K562 (cell line): ENCODE results near the gene TMEM176B. TPM values are rescaled to one million over a fixed set of nuclear protein-coding genes. Genes with fewer than 3 reads are reported as not detected.

ENCODE experiments used
- ATAC-seq: fragments of 200-7000 bp; cut with Tn5 transposase; 3 replicates; pipeline ENCODE4 v1.9.1; 2020; ENCODE audit warnings: moderate library complexity
- BruUV-seq: library from RNA; stranded (reverse); fragments of 400-500 nt; replicated peaks from 2 replicates; lab custom pipeline; 2021; lab: Mats Ljungman, UMichigan
- CTCF ChIA-PET: fragments of 300-600 bp; formaldehyde crosslinking; extraction: SDS; loops from one replicate; lab custom pipeline; 2021; ENCODE audit warnings: low intra/inter-chr PET ratio; lab: Yijun Ruan, JAX
- POLR2A ChIA-PET: fragments of 300-600, 350-650 bp; sonication (Branson Sonifier 250); formaldehyde crosslinking; extraction: SDS; loops from one replicate; lab custom pipeline; 2021; ENCODE audit warnings: antibody characterized with exemption, inconsistent platforms; lab: Yijun Ruan, JAX
- DNase-seq, 4 experiments: peaks; one replicate each; pipeline versions ENCODE4 v3.0.0 to v3.0.0-alpha.2; 2011 to 2018; ENCODE audit warnings: low spot score in 3 of 4, mixed read lengths in 3 of 4; ENCODE audit errors: extremely low read depth in 1 of 4
- FAIRE-seq: peaks from 2 replicates; lab custom pipeline; 2011; peaks lifted over from hg19 to GRCh38; lab: Jason Lieb, UNC
- H2AFZ ChIP-seq: 2 replicates; pipeline ENCODE4 v1.6.0; 2011; ENCODE audit warnings: low read depth, low read length, control low read depth, inconsistent platforms
- H3K27ac ChIP-seq: fragments of 200-600 bp; 3 replicates; pipeline ENCODE4 v1.8.0; 2011; ENCODE audit warnings: low read depth, mild to moderate bottlenecking, control low read depth, inconsistent platforms, low read length, moderate library complexity, mixed read lengths; ENCODE audit errors: extremely low read depth
- H3K27me3 ChIP-seq, 2 experiments: fragments of 300-600 bp in 1 of 2; 2 replicates in 1 of 2; 3 replicates in 1 of 2; pipeline versions ENCODE4 v1.6.0 to v1.8.0; 2011; ENCODE audit warnings: inconsistent platforms in 2 of 2, low read length in 2 of 2, mild to moderate bottlenecking in 1 of 2, mixed read lengths in 1 of 2, moderate library complexity in 1 of 2; ENCODE audit not compliant: control insufficient read depth in 2 of 2, insufficient read depth in 2 of 2
- H3K36me3 ChIP-seq: fragments of 300-600 bp; 3 replicates; pipeline ENCODE4 v1.8.0; 2011; ENCODE audit warnings: mild to moderate bottlenecking, low read length, inconsistent platforms; ENCODE audit not compliant: control insufficient read depth, insufficient read depth
- H3K4me1 ChIP-seq, 2 experiments: fragments of 200-600 bp in 1 of 2; replicated peaks in 1 of 2; 2 replicates in 1 of 2; 3 replicates in 1 of 2; pipeline versions ENCODE4 v1.5.1 to v1.8.0; 2011; ENCODE audit warnings: inconsistent platforms in 2 of 2, low read length in 2 of 2, mild to moderate bottlenecking in 1 of 2, mixed read lengths in 1 of 2, moderate library complexity in 1 of 2; ENCODE audit not compliant: control insufficient read depth in 2 of 2, insufficient read depth in 2 of 2
- H3K4me2 ChIP-seq: 2 replicates; pipeline ENCODE4 v1.6.1; 2011; ENCODE audit warnings: low read length, control low read depth, inconsistent platforms, mixed read lengths; ENCODE audit not compliant: insufficient read depth
- H3K4me3 ChIP-seq: fragments of 200-600 bp; sonication (generic), shearing (Covaris generic); 2 replicates; pipeline ENCODE4 v1.5.1; 2016; ENCODE audit warnings: control low read depth, inconsistent platforms
- H3K79me2 ChIP-seq: fragments of 200-600 bp; 3 replicates; pipeline ENCODE4 v1.8.0; 2011; ENCODE audit warnings: low read length, inconsistent platforms; ENCODE audit not compliant: control insufficient read depth, insufficient read depth
- H3K9ac ChIP-seq, 2 experiments: 2 replicates each; pipeline versions ENCODE4 v1.6.0 to v1.6.1; 2011; ENCODE audit warnings: low read depth in 2 of 2, low read length in 2 of 2, control low read depth in 1 of 2, inconsistent platforms in 1 of 2, mild to moderate bottlenecking in 1 of 2, mixed read lengths in 1 of 2; ENCODE audit not compliant: insufficient read depth in 1 of 2
- H3K9me1 ChIP-seq: one replicate; pipeline ENCODE4 v1.6.0; 2011; ENCODE audit warnings: inconsistent platforms, mild to moderate bottlenecking, low read length, moderate library complexity; ENCODE audit not compliant: control insufficient read depth, insufficient read depth
- H3K9me3 ChIP-seq: replicated peaks from 2 replicates; pipeline ENCODE4 v1.5.1; 2011; ENCODE audit warnings: low read depth, low read length, inconsistent platforms; ENCODE audit not compliant: control insufficient read depth, insufficient read depth
- H4K20me1 ChIP-seq: replicated peaks from 2 replicates; pipeline ENCODE4 v1.6.1; 2011; ENCODE audit warnings: low read length, inconsistent platforms, mixed read lengths; ENCODE audit not compliant: control insufficient read depth, insufficient read depth
- ATF7 ChIP-seq: fragments of 450-650 bp; IDR thresholded peaks from 2 replicates; pipeline ENCODE4 v1.7.1; 2014; ENCODE audit warnings: mild to moderate bottlenecking, moderate library complexity
- CBX1 ChIP-seq: sonication (generic); IDR thresholded peaks from 2 replicates; pipeline ENCODE4 v1.6.1; 2016; ENCODE audit warnings: antibody characterized with exemption, low read depth, mild to moderate bottlenecking
- CBX3 ChIP-seq, 2 experiments: IDR thresholded peaks; 1 replicate in 1 of 2; 2 replicates in 1 of 2; pipeline ENCODE4 v1.6.1; 2012; ENCODE audit warnings: inconsistent platforms in 2 of 2, low read length in 2 of 2, borderline replicate concordance in 1 of 2, control low read depth in 1 of 2
- DLX4 ChIP-seq: fragments of 250-450 bp; sonication (Bioruptor Pico); IDR thresholded peaks from 2 replicates; pipeline ENCODE4 v1.6.1; 2021; ENCODE audit warnings: mild to moderate bottlenecking
- MTA3 ChIP-seq: fragments of 450-650 bp; formaldehyde crosslinking; IDR thresholded peaks from 2 replicates; pipeline ENCODE4 v1.6.1; 2017; ENCODE audit warnings: mild to moderate bottlenecking, borderline replicate concordance
- PTTG1 ChIP-seq: fragments of 450-650 bp; IDR thresholded peaks from 2 replicates; pipeline ENCODE4 v1.6.1; 2016; ENCODE audit warnings: low read depth, mild to moderate bottlenecking, missing genetic modification characterization, missing compliant biosample characterization
- TFE3 ChIP-seq: fragments of 450-650 bp; formaldehyde crosslinking; IDR thresholded peaks from 2 replicates; pipeline ENCODE4 v1.4.0; 2020; ENCODE audit warnings: mild to moderate bottlenecking, mixed read lengths
- TRIM28 ChIP-seq: fragments of 450-650 bp; IDR thresholded peaks from 2 replicates; pipeline ENCODE4 v1.6.1; 2017
- WGBS: fragments of 100-300 bp; shearing (Covaris generic); methylation state at CpG from one replicate; pipeline ENCODE4 v1.1.6; 2016; ENCODE audit warnings: low coverage, mixed read lengths; ENCODE audit not compliant: insufficient coverage; ENCODE audit errors: missing lambda C conversion rate; 5-methylcytosine and 5-hydroxymethylcytosine counted together
- in situ Hi-C: fragments of 300-500 bp; cut with MboI; formaldehyde crosslinking; loops from 4 replicates; pipeline ENCODE4 v1.15.0; 2018; ENCODE audit warnings: inconsistent platforms, mixed read lengths
- intact Hi-C: fragments of 100-400 bp; cut with micrococcal nuclease; formaldehyde crosslinking; loops from 2 replicates; pipeline ENCODE4 v1.14.2; 2022
- polyA plus RNA-seq, 8 experiments: library from polyadenylated mRNA; depleted of rRNA in 4 of 8; stranded (reverse) in 5 of 8; unstranded in 3 of 8; fragments of >200 nt; fragmentation: Nextera tagmentation in 2 of 8; fragmentation: Illumina TruSeq in 1 of 8; extraction: Ambion mirVana in 2 of 8; extraction: Trizol in 1 of 8; gene quantifications; 2 replicates each; pipeline versions ENCODE4 v1.2.1 to v1.2.3, GENCODE V29; 2011 to 2014; ENCODE audit warnings: inconsistent platforms in 1 of 8, missing spikeins in 1 of 8
- total RNA-seq, 7 experiments: library from RNA; depleted of rRNA in 6 of 7; stranded (reverse); fragments of >200 nt in 6 of 7; fragmentation: Illumina TruSeq in 2 of 7; extraction: Trizol in 2 of 7; gene quantifications; 2 replicates each; pipeline versions ENCODE4 v1.2.1 to v1.2.3, GENCODE V29; 2011 to 2021; ENCODE audit warnings: low replicate concordance in 1 of 7

Gene TMEM176B
- total and polyA plus RNA-seq, 9 of the 15 experiments (the other 6 are each of a cell fraction or from before 2014, with no cell fraction given) = 0.19 to 0.60 TPM; not detected in 7

DNA sequence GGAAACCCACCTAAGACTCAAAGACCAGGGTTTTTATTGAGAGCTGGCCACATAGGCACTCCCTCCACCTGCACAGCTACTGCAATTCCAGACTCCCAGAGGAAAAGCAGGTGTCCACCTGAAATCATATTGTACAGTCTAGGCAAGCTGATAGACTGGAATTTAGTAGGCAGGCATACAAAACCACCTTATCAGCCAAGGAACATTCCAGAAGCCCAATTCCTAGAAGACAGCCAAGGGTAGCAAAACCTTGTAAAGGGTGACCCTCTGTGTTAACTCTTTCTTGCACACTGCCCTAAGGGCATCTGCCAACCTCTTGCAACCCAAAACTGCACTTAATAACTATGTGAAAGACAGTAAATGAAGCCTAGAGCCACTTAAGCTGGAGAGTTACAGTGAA is 5.7 kb upstream of the TMEM176B start:
- Histone ChIP-seq H3K9me1 (no peaks in the 10 kb centered on the region), H3K27me3 (peaks cover 33 to 48% of the 10 kb centered on the region in 2 experiments; a peak in 4 of 5 replicates), H3K27ac (no peak overlapping the region), H3K4me1 (peaks cover 0 to 8% of the 10 kb centered on the region in 2 experiments; a peak in 1 of 5 replicates), H2AFZ (no peak overlapping the region), H3K9ac (no peak overlapping the region), H3K4me3 (no peak overlapping the region), H3K79me2 (no peaks in the 10 kb centered on the region), H3K9me3 (no peaks in the 10 kb centered on the region; the same call in 1 of the 2 replicates), H4K20me1 (no peaks in the 10 kb centered on the region), H3K4me2 (no peak overlapping the region), H3K36me3 (no peaks in the 10 kb centered on the region)
- in situ Hi-C loops = no loop called here
- no TSS peak for BruUV-seq
- intact Hi-C loops = no loop called here
- TF ChIP-seq TRIM28 (0 out of 2 replicates have a peak, but pooled peaks have one; percentile 28), MTA3 (peak; percentile 55; the same call in 1 of the 2 replicates), CBX1 (0 out of 2 replicates have a peak, but pooled peaks have one; percentile 43), CBX3 (IDR thresholded peaks at IDR 0.05; ENCODE audit: borderline replicate concordance in 1 of 2, low read length in 2 of 2) (peak in 1 of 2 experiments; percentile 53; a peak in 1 of 3 replicates), DLX4 (CRISPR knock-in tag) (no peak), ATF7 (no peak)
- ATAC-seq (no peak), DNase-seq (no peak), FAIRE-seq (no peak)
- ChIA-PET CTCF (no interaction called here), POLR2A (no interaction called here)

DNA sequence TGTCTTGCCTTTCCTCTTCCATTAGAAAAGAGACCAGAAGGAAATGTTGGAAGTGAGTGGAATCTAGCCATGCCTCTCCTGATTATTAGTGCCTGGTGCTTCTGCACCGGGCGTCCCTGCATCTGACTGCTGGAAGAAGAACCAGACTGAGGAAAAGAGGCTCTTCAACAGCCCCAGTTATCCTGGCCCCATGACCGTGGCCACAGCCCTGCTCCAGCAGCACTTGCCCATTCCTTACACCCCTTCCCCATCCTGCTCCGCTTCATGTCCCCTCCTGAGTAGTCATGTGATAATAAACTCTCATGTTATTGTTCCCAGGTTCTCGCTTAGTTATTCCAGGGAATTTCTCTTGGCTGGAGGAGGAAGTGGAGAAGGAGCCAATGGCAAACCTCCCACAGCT is 4.6 kb upstream of the TMEM176B start:
- BruUV-seq = no TSS peak
- ATAC-seq (no peak), FAIRE-seq (no peak), DNase-seq (no peak)
- ChIA-PET CTCF (no interaction called here), POLR2A (interaction anchor here (0.7 kb wide), 2 partner anchors 33 to 89 kb away, joined by 3 to 4 read pairs; no protein-coding TSS in a partner anchor)
- no peak overlapping the region for H3K4me3 ChIP-seq
- no peaks in the 10 kb centered on the region for H3K9me1 ChIP-seq
- no peak for TF ChIP-seq PTTG1
- TF ChIP-seq TFE3 (CRISPR knock-in tag) = 0 out of 2 replicates have a peak, but pooled peaks have one; percentile 16
- H3K27me3 ChIP-seq = peaks cover 39 to 57% of the 10 kb centered on the region in 2 experiments; a peak in 4 of 5 replicates
- H2AFZ ChIP-seq = no peak overlapping the region
- H3K4me2 ChIP-seq = no peak overlapping the region
- intact Hi-C loops = no loop called here
- no peaks in the 10 kb centered on the region for H3K79me2 ChIP-seq
- no peaks in the 10 kb centered on the region; the same call in 1 of the 2 replicates for H3K9me3 ChIP-seq
- in situ Hi-C loops = no loop called here
- no peak overlapping the region for H3K9ac ChIP-seq
- H4K20me1 ChIP-seq = no peaks in the 10 kb centered on the region
- 0% methylated on average over 5 of the region's 5 CpGs for WGBS
- H3K4me1 ChIP-seq = peaks cover 0 to 18% of the 10 kb centered on the region in 2 experiments; a peak in 2 of 5 replicates
- H3K36me3 ChIP-seq = no peaks in the 10 kb centered on the region
- H3K27ac ChIP-seq = no peak overlapping the region
